ENCODE measurements around the gene RBKS.

DNA sequence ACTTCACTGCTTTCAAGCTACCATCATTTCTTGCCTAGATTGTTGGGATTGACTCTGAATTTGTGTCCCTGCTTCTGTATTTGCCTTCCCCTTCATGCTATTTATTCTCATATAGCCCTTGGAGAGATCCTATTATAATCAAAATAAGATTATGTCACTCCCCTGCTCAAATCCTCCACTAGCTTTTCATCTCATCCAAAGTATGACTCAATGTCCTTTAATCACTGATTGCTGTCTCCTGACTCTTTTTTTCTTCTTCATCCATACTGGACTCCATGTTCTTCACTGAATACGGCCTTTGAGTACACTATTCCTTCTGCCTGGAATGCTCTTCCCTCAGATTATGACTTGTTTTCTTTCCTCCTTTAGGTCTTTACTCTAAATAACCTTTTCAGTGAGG is 5.0 kb downstream of the RBKS start:
- TF ChIP-seq, protein P1, sequence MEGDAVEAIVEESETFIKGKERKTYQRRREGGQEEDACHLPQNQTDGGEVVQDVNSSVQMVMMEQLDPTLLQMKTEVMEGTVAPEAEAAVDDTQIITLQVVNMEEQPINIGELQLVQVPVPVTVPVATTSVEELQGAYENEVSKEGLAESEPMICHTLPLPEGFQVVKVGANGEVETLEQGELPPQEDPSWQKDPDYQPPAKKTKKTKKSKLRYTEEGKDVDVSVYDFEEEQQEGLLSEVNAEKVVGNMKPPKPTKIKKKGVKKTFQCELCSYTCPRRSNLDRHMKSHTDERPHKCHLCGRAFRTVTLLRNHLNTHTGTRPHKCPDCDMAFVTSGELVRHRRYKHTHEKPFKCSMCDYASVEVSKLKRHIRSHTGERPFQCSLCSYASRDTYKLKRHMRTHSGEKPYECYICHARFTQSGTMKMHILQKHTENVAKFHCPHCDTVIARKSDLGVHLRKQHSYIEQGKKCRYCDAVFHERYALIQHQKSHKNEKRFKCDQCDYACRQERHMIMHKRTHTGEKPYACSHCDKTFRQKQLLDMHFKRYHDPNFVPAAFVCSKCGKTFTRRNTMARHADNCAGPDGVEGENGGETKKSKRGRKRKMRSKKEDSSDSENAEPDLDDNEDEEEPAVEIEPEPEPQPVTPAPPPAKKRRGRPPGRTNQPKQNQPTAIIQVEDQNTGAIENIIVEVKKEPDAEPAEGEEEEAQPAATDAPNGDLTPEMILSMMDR (conservative IDR thresholded peaks at IDR 0.05) = no peak
- TF ChIP-seq EZH2 (IDR thresholded peaks at IDR 0.05; ENCODE audit: low read depth) = no peak

Measured in PC-9 (cell line).